Esophagus muscularis mucosa (tissue), 3 donors: ENCODE results near the gene ABCF2.

Experiments used
- POLR2A ChIP-seq: fragments of 450-650 bp; IDR thresholded peaks from one replicate; pipeline ENCODE4 v1.6.1; 2017; ENCODE audit warnings: antibody characterized with exemption, moderate library complexity, mild to moderate bottlenecking, low read depth
- POLR2AphosphoS5 ChIP-seq, 2 donors: sonication (generic); formaldehyde crosslinking; IDR thresholded peaks; one replicate each; pipeline ENCODE4 v1.6.1; 2017; ENCODE audit warnings: antibody characterized with exemption in 2 of 2
- TF ChIP-seq, protein P1 (sequence below), 3 experiments: fragments of 200-600 bp in 2 of 3; fragments of 450-650 bp in 1 of 3; sonication (generic) in 2 of 3; IDR thresholded peaks; one replicate each; pipeline ENCODE4 v1.5.1; 2017 to 2019; ENCODE audit warnings: antibody characterized with exemption in 3 of 3, mild to moderate bottlenecking in 2 of 3, moderate library complexity in 1 of 3

DNA sequence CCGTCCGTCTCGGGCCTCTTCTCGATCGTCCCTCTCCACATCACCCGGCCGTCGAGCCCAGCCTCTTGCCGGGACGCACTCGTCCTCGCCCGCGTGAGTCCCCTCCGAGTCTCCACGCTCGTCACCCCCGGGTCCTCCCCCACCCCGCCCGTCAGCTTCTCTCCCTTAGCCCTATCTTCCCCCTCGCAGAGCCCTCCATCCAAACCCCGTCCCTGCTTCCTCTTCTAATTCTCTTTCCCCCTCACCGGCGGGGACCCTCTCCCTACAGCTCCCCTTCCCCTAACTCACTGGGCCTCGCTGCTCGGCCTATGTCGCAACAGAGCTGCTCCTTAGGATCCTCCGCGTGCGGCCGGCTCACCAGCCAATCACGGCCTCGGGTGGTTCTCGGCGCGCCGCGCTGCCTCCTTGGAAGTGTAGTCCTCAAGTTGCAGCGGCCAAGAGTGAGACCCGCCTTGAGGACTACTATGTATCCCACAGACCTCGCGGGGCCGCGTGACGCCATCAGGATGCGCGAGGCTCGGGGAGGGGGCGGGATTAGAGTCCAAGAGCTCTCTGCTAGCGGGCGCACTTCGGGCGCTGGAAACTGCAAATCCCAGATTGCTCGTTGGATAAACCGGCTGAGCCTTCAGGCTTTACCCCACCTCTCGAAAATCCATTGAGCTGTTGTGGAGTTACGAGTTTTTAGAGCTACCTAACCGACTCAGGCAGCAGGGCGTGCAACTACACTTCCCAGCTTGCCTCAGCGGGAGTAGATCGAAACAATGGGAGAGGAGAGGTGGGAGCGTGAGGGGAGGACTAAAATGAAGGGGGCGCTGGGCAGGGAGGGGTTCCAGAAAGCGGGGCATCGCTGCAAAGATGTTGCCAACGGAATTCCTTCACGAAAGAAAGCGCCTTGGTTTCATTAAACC, at the start of gene ABCF2:
- TF ChIP-seq POLR2AphosphoS5 (IDR thresholded peaks at IDR 0.05) (peak; percentile 88 to 89), POLR2A (no peak)
- TF ChIP-seq, protein P1, sequence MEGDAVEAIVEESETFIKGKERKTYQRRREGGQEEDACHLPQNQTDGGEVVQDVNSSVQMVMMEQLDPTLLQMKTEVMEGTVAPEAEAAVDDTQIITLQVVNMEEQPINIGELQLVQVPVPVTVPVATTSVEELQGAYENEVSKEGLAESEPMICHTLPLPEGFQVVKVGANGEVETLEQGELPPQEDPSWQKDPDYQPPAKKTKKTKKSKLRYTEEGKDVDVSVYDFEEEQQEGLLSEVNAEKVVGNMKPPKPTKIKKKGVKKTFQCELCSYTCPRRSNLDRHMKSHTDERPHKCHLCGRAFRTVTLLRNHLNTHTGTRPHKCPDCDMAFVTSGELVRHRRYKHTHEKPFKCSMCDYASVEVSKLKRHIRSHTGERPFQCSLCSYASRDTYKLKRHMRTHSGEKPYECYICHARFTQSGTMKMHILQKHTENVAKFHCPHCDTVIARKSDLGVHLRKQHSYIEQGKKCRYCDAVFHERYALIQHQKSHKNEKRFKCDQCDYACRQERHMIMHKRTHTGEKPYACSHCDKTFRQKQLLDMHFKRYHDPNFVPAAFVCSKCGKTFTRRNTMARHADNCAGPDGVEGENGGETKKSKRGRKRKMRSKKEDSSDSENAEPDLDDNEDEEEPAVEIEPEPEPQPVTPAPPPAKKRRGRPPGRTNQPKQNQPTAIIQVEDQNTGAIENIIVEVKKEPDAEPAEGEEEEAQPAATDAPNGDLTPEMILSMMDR (IDR thresholded peaks at IDR 0.05), result peak in 1 of 3 experiments; percentile 18
